Right forelimb (tissue), 1 donor: Measurements from ENCODE around the gene DDX51.

Experiments
- DNase-seq: peaks from one replicate; pipeline ENCODE4 v3.0.0-alpha.2; 2018

The DDX51 gene

GRCh38 chr12:132144115-132144809 is at the start of gene DDX51, which contains the start of gene NOC4L:
DDX51 (minus strand) TSS chr12:132144319; CDS start chr12:132144296, 23 bp downstream.
NOC4L (plus strand) TSS chr12:132144457; CDS start chr12:132144489, 32 bp downstream.
- DNase-seq = peak; percentile 98

GRCh38 chr12:132191715-132192553 is 47.8 kb upstream of the DDX51 start:
- no peak for DNase-seq

- DNase-seq = no peak
These were observed 46.8 kb upstream of the DDX51 start for GRCh38 chr12:132190834-132191500.

- no peak for DNase-seq
These were observed 46.1 kb upstream of the DDX51 start for GRCh38 chr12:132190012-132190755.

- peak; percentile 82 for DNase-seq
These were observed 45.4 kb upstream of the DDX51 start for GRCh38 chr12:132189378-132190011.

GRCh38 chr12:132188916-132189325 is 44.8 kb upstream of the DDX51 start:
- no peak for DNase-seq

- DNase-seq = no peak
These were observed 44.4 kb upstream of the DDX51 start for GRCh38 chr12:132188451-132188901.

- DNase-seq = no peak
These were observed 43.7 kb upstream of the DDX51 start for GRCh38 chr12:132187646-132188450.

- no peak for DNase-seq
These were observed 42.9 kb upstream of the DDX51 start for GRCh38 chr12:132186857-132187620.

GRCh38 chr12:132186208-132186856 is 42.2 kb upstream of the DDX51 start:
- DNase-seq = no peak

- DNase-seq = no peak
These were observed 41.6 kb upstream of the DDX51 start for GRCh38 chr12:132185705-132186104.

GRCh38 chr12:132182711-132183365 is 38.7 kb upstream of the DDX51 start:
- DNase-seq = no peak

GRCh38 chr12:132182206-132182710 is 38.1 kb upstream of the DDX51 start:
- no peak for DNase-seq

- no peak for DNase-seq
These were observed 37.6 kb upstream of the DDX51 start for GRCh38 chr12:132181570-132182200.

GRCh38 chr12:132180648-132181546 is 36.8 kb upstream of the DDX51 start:
- no peak for DNase-seq

- DNase-seq = no peak
These were observed 35.6 kb upstream of the DDX51 start for GRCh38 chr12:132179431-132180362.
